Amygdala (tissue), 56 donors: Measurements from ENCODE around the gene COL6A5.

Source experiments
- DNase-seq, 56 donors: peaks; one replicate each; lab custom pipeline; 2025; lab: John Stamatoyannopoulos, UW

Gene COL6A5

GRCh38 chr3:130516645-130517512, 171.4 kb downstream of the COL6A5 start, which contains the start of gene COL6A6:
TSS of gene COL6A6 (plus strand) at chr3:130517177. CDS start at chr3:130560365, 43,188 bp downstream.
- no peak for DNase-seq

- no peak for DNase-seq
These were observed 172.1 kb downstream of the COL6A5 start for GRCh38 chr3:130517602-130518001.

- no peak for DNase-seq
These were observed 174.3 kb downstream of the COL6A5 start for GRCh38 chr3:130519754-130520153.

- no peak for DNase-seq
These were observed 176.9 kb downstream of the COL6A5 start for GRCh38 chr3:130522399-130522798.

- DNase-seq: no peak
These were observed 182.0 kb downstream of the COL6A5 start for GRCh38 chr3:130527426-130527825.

- no peak for DNase-seq
These were observed 182.6 kb downstream of the COL6A5 start for GRCh38 chr3:130528120-130528519.

- DNase-seq: no peak
These were observed 184.2 kb downstream of the COL6A5 start for GRCh38 chr3:130529486-130530215.

- no peak for DNase-seq
These were observed 187.8 kb downstream of the COL6A5 start for GRCh38 chr3:130533247-130533646.
